GM19372 (cell line): ENCODE results near the gene PAX2.
"Not testable (repeated sequence)": the region's sequence is repeated elsewhere in the genome, so short reads cannot be mapped to it uniquely, and the experiment has no call there.

Source experiments
- ATAC-seq: cut with Tn5 transposase; IDR thresholded peaks from one replicate; pipeline ENCODE4 v1.9.1; 2021; ENCODE audit warnings: mild to moderate bottlenecking, low read depth, moderate library complexity; ENCODE audit not compliant: unreplicated experiment

PAX2 gene

DNA sequence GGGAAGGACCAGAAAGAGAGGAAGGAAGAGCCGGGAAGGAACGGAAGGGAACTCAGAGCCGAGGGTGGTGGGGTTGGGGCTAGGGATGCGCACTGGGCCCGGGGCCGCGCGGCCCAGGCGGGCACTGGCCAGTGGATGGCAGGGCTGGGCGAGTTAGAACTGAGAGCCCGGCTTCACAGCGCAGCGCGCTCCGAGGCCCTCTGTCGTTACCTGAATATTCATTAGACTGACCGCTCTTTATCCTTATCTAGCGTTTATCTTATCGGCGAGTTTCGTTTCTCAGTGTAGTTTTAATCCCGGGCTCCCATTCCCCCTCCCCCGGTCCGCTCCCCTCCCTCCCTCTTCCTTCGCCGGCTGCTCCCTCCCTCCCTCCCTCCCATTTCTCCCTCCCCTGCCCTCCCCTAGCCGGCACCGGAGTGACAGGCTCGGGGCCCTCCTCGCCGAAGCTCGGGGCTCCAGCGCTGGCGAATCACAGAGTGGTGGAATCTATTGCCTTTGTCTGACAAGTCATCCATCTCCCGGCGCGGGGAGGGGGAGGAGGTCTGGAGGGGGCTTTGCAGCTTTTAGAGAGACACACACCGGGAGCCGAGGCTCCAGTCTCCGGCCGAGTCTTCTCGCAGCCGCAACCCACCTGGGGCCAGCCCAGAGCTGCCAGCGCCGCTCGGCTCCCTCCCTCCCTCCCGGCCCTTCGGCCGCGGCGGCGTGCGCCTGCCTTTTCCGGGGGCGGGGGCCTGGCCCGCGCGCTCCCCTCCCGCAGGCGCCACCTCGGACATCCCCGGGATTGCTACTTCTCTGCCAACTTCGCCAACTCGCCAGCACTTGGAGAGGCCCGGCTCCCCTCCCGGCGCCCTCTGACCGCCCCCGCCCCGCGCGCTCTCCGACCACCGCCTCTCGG lies at the start of gene PAX2:
TSS of gene PAX2 (plus strand) at position 596 of the 895 bp plus-strand sequence. CDS start 679 bp downstream, outside the sequence.
- ATAC-seq, result no peak

DNA sequence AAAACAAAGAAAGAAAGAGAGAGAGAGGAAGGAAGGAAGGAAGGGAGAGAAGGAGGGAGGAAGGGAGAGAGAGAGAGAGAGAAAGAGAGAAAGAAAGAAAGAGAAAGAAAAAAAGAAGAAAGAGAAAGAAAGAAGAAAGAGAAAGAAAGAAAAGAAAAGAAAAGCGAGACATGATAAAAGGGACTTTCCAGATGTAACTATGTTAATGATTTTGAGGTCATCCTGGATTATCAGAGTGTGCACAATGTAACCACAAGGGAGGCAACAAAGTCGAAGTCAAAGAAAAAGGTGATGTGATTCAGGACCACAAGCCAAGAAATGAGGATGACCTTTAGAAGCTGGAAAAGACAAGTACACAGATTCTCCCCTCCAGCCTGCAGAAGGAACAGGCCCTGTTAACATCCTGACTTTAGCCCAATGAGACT lies 48.9 kb upstream of the PAX2 start:
- ATAC-seq, result no peak

DNA sequence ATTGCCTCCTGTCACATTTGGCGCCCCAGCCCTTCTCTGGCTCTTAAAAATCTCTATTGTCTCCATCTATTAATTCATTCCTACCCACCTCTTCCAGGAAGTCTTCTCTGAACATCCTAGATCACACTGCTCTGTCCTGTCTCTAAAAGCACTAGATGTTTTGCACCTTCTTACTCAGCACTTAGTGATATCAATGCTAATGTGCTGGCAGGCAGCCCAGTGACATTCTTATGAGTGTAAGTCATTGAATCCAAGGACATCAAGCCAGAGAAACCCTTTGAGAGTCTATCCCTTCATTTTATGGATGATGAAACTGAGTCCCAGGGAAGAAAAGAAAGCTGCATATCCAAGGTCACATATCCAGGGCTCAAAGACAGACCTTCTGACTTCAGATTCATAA lies 48.3 kb upstream of the PAX2 start:
- ATAC-seq, result no peak

DNA sequence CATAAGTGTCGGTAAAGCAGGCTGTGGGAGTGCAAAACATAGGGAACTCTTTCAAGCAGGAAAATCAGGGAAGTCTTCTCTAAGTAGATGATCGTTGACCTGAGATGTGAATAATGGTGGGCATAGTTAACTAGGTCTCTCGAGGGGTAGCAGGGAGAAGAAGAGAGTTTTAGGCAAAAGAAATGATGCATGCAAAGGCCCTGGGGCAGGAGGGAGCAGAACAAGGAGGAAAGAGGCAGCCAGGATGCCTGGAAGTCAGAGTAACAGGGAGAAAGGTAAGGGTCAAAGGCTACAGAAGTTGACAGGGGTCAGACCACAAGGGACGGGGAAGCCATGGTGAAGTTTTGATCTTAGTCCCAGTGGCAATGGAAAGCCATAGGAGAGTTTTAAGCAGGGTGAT lies 47.8 kb upstream of the PAX2 start:
- no peak for ATAC-seq

DNA sequence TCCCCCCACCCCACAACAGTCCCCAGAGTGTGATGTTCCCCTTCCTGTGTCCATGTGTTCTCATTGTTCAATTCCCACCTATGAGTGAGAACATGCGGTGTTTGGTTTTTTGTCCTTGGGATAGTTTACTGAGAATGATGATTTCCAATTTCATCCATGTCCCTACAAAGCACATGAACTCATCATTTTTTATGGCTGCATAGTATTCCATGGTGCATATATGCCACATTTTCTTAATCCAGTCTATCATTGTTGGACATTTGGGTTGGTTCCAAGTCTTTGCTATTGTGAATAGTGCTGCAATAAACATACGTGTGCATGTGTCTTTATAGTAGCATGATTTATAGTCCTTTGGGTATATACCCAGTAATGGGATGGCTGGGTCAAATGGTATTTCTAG lies 43.7 kb upstream of the PAX2 start:
- ATAC-seq, result not testable (repeated sequence)

DNA sequence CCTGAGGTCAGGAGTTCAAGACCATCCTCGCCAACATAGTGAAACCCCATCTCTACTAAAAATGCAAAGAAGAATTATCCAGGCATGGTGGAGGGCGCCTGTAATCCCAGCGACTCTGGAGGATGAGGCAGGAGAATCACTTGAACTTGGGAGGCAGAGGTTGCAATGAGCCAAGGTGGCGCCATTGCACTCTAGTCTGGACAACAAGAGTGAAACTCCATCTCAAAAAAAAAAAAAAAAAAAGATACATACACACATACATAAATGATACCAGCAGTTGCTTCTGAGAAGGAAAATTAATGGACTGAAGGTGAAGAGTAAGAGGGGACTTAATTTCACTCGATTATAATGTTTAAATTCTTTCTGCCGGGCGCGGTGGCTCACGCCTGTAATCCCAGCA lies 40.2 kb upstream of the PAX2 start:
- ATAC-seq, result no peak

DNA sequence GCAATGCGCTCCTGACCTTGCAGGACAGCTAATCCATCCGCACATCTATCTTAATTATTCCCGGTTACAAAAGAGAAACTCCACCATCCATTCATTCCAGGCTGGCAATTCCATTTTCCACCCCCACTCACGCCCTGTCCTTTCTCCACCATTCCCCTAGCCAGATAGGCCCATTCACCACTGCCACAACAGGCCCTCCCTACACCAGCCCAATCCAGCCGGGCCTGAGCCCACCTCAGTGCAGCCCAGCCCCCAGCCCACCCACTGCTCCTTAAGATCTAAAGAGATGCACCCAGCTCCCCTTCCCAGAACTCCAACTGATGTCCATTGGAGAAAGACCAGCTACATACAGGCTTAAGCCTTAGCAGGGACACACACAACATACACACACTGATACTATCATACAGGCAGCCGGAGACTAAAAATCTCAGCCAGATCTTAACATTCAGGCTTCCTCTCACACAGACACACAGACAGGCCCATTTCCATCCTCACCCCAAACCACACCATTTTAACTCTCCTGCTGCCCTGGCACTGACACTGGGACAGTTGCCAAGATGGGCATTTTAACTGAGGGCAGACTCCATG lies 38.0 kb upstream of the PAX2 start:
- ATAC-seq, result no peak

DNA sequence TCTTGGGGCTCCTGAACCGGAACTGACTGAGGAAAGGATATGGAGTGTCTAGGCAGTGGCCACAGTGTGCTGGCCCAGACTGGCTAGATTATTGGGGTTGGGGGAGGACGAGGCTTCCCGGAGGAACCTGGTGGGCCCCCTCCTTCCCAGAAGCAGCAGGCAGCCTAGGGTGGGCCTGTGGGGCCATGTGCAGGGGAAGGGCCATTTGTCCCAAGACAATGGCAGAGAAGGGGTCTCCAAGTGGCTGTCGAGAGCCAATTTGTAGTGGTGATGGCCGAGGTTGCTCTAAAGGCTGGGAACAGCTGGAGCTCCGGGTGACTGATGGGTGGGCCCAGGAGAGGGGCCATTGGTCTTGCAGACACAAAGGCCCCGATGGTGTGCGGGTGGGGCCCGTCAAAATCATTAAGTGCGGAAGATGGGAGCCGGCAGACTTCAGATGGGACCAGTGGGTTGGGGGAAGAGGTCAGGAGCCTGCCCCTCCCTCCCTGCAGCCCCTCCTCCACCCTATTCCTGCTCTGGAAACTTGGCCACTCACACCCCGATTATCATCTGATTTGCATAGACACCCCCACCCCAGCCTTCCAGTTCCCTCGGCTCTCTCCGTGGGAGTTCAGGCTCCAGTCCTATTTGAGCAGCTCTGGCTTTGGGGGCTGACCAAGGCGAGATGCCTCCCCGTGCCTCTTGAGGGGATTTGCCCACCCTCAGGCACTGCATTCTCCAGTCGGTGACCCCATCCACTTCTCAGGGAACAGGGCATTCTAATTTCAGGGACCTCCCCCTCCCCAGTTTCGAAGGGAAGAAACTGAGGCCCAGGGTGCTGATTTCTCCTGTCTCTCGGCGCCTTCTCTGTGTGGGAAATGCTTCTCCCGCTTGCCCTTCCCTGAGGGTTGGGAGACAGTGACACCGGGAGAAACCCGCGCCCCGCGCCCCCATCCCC lies 36.0 kb upstream of the PAX2 start:
- no peak for ATAC-seq

DNA sequence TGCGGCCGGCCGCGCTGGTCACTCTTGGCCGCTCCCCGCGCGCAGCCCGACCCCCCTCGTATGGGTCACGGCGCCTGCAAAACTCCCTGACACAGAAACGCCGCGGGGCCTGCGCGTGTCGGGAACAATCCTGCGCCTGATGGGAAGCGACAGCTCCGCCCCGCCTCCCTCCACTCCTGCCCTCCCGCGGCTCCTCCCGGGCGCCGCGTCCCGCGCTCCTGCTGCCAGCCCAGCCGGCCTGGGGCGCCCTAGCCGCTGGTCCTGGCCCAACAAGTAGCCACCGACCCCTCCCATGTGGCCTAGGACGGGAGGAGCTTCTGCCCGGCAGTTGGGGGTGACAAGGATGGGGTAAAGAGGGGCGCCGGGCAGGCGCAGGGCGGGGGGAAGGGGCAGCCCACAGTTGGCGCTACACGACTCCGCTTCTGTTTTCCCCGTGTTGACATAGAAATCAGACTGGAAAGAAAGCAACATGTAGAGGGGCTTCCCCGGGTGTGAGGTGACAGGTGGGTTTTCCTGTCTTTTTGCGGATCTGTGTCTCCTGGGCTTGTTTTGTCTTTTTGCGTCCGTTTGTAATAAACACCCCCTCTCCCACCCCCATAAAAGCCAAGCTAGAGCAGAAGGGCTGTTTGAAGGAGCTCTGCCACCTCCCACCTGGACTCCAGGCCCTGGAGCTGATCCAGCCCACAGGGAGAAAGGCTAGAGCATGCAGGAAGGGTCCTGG lies 35.1 kb upstream of the PAX2 start:
- ATAC-seq, result no peak

DNA sequence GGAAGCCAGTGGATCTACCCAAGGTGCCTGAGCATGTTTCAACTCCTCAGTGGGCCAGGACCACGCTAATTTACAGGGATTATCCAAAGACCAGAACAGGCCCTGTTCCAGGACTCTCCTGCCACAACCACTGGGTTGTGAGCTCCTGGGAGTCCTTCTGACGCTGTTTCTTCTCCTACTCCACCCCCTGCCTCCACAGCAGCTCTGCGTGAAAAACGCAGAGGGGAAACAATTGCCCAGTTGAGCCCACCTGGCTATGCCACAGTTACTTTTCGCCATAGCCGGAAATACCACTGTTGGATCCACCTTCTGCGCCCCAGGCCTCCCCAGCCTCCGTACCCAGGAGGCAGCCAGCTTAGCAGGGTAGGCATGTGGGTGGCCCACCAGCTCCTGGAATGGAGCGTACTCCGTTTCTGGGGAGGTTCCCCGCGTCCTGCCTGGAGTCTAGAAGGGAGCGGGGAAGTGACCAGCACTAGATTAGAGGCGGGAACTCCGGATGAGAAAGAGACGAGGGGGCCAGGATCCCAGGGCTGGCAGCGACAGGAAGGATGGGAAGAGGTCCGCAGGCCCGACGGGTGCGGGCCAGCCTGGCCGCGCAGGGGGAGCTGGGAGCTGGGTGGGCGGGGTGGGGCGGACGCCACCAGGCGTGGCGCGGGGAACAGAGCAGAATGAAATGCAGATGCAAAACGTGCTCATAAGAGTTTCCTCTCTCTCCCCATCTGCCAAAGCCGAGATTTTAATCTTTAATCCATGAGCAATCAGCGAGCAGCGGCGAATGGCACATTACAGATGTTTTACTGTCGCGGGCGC lies 32.1 kb upstream of the PAX2 start:
- ATAC-seq, result no peak

DNA sequence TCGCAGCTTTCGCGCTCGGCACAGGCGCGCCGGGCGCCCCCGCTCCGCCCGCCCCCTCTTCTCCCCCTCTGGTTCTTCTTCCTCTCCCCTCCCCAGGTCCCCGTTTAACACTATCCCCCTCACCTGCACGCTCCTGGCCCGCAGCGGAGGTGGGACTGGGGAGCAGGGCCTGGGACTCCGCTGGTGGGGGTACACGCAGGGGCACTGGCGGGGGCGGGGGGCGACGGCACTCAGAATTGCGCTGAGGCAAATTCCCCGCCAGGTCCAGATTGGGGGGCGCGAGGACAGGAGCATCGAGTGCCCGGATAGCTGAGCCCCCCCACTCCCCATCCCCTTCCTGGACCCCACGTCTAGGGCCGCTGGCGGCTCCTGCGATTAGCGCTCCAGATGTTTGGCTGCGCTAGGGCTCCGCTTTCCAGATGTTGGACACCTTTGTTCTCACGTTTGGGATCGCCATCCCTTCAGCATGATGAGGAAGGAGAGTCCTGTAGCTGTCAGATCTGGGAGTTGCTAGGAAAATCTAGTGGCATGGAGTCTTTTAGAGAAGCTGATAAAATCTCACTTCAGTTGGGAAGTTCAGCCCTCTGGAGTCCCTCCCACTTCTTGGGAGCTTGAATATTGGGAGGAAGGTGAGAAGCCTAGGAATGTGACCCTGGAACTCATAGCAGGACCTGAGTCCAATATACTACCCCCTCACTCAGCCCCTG lies 31.4 kb upstream of the PAX2 start:
- ATAC-seq, result no peak

DNA sequence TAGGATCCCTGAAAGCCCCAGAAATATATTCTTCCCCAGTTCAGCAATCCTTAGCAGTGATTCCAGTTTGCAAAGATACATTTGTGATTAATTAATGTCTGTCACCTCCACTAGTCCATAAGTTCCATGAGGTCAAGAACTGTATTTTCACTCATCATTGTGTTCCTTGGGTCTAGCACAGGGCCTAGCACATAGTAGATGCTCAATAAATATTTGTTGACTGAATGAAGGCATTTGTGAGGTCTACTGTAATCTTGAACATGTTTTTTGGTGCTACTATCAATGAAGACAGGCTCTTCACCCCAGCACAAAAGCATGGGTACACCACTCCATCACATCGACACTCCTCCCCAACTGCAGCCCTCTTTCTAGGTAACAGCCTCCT lies 30.8 kb upstream of the PAX2 start:
- ATAC-seq, result no peak

DNA sequence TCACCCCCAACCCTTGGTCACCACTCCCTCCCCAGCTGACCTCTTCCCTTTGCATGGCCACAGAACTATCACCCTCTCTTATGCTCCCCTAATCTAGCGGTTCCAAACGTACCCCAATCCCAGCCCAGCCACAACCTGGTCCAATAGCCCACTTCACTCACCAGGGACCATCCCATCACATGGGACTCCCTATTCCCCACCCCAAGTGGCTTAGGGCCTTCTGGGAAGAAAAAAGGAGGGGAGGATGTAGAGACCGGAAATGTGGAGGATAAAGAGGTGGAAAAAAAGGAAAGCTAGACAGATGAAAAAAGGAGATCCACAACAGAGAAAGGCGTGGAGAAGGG lies 30.3 kb upstream of the PAX2 start:
- ATAC-seq, result no peak

DNA sequence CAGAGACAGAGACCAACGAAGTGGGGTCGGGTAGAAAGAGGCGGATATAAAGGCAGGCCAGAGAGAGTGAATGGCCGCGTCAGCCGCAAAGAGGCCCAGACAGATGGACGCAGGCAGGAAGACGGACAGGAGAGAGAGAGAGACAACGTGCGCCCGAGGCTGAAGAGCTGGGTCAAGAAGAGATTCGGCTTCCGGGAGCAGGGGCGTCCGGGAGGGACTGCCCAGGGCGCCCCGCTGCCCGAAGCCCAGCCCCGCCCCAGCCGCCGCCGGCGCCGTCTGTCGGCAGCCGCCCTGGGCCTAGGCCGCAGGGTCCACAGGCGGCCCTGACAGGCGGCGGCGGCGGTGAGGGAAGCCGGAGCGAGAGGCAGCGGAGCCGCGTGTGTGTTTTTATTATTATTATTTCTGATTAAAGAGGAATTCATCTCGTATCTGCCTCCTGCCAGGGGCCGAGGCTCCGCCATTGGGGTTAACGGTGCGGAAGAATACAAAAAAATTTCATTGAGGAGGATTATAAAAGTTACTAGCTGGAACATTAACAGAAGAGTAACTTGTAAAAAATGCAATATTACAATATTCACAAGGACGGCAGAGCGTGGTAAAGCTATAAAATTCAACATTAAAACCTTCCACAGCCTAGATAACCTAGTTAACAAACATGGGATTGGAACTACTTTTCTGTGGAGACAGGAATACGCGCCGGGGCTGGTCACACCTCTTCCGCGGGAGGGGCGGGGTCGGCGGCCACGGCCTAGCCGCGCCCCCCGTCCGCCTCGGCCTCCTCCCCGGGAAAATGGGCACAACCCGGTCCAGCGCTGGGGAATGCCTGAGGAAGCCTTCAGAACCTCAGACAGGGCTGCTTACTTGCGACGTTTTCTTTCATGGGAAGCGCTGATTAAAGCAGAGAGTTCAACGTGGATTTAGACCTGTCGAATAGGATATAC lies 29.7 kb upstream of the PAX2 start:
- ATAC-seq, result no peak

DNA sequence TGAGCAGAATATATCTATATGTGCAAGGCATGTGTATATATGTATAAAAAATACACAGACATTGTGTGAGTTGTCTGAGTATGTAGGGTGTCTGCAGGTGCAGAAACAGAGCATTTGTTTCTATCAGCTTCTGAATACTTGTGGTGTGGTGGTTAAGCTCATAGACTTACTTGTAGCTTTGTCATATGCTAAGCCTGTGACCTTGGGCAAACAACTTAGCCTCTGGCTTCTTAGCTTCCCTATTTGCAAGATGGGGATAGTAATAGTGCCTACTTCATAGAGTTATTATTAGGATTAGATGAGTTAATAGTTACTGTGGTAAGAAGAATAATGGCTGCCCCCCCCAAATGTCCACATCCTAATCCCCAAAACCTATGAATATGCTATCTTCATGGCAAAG lies 28.2 kb upstream of the PAX2 start:
- no peak for ATAC-seq

DNA sequence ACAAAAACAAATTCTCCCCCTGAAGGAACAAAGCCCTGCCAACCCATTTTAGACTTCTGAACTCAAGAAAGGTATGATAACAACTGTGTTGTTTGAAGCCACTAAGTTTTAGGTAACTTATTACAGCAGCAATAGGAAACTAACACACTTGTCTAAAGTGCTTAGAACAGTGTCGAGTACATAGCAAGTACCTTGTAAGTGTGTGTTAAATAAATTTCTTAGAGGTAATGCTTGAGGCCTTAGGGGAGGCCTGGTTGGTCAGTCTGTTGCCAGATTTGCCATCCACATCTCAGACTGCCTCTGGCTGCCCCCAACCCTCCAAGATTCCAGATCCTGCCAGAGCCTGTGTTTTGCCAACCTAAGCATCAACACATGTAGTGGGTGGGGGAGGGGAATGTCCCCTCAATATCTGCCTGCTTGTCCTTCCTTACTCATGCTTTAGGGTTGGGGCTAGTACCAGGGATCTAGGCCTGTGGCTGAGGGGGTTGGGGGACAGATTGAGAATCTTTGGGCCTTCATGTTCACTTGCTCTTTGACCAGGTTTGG lies 27.1 kb upstream of the PAX2 start:
- no peak for ATAC-seq

DNA sequence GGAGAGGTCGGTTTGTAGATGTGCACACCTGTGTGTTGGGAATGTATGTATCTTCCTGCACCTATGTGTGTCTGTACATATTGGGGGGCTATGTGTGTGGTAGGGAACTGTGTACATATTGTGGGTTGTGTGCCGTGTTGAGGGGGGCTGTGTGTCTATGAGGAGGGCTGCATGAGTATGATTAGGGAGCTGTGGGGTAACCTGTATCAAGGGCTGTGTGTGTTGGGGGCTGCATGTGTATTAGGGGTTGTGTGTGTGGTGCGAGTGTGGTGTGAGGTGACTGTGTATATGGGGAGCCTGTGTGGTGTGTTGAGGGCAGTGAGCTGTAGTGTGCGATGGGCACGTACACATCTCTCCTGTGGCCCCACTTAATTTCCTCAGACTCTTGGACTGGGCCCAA lies 22.2 kb upstream of the PAX2 start:
- no peak for ATAC-seq
